COLO668 (cell line): ENCODE measurements around the gene BRSK2.

ENCODE experiments used
- DNase-seq: peaks from one replicate; lab custom pipeline; 2025; ENCODE audit not compliant: unreplicated experiment; lab: John Stamatoyannopoulos, UW

Gene BRSK2

DNA sequence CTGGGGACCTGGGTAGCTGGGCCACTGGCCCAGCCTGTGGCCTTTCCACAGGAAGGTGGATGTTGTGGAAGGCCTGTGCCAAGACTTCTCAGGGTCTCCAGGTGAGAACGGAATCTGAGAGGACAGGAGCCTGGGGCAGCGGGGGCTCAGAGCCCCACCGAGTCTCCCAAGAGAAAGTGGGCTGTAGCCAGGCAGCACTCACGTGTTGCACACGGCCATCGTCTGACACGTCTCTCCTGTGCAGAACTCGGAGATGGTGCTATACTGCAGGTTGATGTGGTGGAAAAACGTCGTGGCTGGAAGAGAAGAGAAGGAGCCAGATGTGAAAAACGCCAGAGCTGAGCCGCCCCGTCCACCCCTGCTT, 90.4 kb downstream of the BRSK2 start:
- no peak for DNase-seq

GRCh38 chr11:1480555-1481482, 91.1 kb downstream of the BRSK2 start:
- DNase-seq: no peak

DNA sequence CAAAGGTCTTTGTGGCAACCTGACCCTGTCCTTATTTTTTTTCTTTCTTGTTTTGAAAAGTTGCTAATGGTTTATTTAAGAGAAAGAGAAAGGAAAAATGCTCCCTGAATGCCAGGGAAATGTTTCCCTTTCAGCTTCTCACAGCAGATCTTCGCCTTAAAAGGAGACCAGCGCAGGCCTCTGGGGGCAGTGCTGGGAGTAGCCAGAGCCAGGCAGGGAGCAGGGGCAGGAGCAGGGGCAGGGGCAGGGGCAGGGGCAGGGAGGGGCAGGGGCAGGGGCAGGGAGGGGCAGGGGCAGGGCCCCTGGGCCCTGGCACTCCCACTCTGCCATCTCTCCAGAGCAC, 91.7 kb downstream of the BRSK2 start:
- DNase-seq: no peak

- no peak for DNase-seq
These were observed 92.2 kb downstream of the BRSK2 start for GRCh38 chr11:1481861-1482441.

GRCh38 chr11:1482581-1483444, 93.1 kb downstream of the BRSK2 start:
- DNase-seq: no peak

DNA sequence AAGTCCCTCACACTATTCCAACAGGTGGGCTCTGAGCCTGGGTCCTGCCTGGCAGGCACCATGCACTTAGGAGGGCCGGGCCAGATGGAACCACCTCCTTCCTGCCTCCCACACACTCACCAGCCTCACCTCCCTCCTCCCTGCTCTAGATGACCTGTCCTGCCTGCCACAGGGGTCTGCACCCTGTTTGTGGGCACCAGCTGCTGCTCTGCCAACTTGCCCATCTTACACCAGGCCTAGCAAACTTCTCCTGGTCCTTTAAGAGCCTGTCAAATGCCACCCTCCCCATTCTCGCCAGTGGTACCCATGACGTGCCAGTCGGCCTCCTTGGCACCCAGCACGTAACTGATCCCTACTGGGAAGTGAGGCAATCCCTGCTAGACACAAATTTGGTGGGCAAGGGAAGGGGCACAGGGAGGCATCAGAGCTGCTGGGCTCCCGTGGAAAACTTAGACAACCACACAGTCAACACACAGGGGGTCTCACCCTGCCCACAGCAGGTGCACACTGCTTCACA, 93.8 kb downstream of the BRSK2 start:
- no peak for DNase-seq

DNA sequence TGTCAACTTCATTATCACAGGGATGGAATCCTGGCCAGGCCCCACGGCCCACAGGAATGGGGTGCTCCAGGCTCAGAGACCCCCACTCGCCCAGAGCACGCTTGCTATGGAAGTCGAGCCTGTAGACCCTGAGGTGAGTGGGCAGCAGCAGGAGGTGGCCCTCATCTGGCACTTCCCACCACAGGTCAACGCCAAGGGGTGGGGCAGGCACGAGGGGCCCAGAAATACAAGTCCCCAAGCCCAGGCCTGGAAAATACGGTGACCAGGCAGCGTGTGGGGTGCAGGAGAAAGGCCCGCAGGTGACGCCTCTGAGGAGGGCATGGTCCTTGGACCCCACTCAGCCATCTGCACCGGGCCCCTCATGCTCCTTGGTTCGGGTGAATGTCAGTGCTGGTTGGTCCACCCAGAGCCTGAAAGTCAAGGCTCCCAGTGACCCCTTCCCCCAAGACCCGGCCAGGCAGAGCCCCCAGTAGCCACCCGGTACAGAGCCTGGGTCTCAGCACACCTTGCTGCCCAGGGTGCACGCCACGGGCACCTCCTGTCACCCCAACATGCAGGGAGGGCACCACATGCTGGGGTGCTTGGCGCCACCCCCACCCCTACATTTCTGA, 94.4 kb downstream of the BRSK2 start:
- no peak for DNase-seq

GRCh38 chr11:1484695-1485503, 95.2 kb downstream of the BRSK2 start:
- no peak for DNase-seq

DNA sequence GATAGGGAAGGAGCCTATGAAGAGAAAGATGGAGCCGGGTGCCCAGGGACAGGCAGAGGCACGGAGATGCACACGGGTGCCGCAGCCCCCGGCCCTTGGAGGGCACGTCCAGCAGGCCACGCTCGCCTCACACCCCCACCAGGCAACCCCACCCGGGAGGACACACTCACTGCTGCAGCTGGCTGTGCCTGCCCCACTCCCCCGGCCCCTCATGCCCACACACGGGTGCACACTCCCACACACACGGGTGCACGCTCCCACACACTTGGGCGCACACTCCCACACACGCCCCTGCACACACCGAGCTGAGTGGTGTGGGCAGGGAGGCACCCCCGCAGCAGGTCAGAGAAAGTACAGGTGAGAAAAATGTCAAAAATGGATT, 95.8 kb downstream of the BRSK2 start:
- no peak for DNase-seq

DNA sequence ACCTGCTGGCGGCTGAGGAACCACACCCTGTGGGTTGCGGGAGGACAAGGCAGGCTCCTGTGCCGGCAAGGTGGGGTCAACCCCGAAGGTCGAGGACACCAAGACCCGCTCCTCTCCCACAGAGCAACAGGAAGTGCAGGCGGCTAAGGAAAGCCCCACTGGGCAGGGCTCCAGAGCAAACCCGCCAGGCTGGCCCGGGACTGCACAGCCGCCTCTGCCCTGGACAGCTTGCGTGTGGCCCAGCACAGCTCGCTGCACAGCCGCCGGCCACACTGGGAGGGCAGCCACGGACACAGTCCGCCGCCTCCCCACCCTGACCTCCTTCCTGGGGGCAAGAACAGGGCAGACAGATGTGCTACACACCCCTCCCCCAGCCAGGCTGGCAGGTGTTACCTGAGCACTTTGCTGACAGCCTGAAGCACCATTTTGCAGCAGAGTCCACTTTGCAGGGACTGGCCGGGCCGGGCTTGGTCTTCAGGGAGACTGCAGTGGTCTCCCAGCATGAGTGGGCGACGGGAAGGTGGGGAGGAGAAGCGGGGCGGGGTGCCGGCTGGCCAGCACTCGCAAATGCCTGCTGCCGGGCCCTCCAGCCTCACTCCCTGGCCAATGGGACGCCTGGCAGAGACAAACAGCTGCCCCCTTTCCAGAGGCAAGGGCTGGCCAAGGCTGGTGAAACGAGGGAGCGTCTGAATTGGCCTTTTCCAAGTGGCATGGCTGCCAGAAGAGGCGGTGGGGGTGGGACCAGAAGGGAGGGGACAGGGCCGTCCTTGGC, 96.5 kb downstream of the BRSK2 start, which contains the start of gene MOB2:
Gene MOB2, minus strand, starts transcription at position 726 of the 772 bp plus-strand sequence. Its CDS starts 223 bp downstream, at position 503.
- peak; percentile 42 for DNase-seq

- DNase-seq: peak; percentile 13
These were observed 97.5 kb downstream of the BRSK2 start for GRCh38 chr11:1487091-1487850.

DNA sequence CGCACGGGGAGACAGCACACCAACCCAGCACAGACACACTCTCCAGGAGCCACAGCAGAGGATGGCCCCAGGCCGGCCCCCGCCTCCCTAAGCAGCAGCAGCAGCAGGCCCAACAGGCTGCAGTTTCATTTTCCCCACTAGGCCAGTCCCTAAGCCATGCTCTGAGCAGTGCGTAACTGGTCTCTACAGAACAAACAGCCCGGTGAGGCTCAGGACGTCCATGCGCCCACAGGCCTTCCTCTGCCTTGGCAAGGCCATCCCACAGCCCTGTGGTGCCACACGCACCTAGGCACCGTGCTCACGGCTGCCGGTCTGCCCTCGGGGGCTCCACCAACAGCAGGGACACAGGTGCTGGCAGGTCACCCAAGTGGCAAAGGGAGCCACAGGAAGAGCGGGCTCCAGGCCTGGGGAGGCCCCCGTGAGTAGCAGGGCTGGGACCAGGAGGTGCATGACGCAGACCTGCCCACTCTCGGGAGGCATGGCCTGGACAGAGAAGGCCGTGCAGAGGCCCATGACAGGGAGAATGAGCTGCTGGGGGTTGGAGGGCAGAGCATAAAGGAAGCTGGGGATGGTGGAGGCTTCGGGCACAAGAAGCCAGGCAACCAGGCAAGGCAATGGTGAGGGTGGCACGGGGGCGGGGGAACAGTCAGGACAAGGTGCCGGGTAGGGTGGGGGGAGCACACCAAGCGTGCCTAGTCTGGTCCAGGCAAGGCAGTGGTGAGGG, 98.3 kb downstream of the BRSK2 start:
- DNase-seq: no peak

GRCh38 chr11:1488575-1489180, 98.9 kb downstream of the BRSK2 start:
- no peak for DNase-seq

- no peak for DNase-seq
These were observed 100.9 kb downstream of the BRSK2 start for GRCh38 chr11:1490651-1491050.

DNA sequence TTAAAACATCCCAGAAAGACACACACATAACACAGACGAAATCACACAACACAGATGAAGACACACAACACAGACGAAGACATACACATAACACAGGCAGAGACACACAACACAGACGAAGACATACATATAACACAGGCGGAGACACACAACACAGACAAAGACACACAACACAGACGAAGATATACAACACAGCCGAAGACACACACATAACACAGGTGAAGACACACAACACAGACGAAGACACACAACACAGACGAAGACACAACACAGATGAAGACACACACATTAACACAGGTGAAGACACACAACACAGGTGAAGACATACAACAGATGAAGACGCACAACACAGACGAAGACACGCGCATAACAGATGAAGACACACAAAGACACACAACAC, 101.6 kb downstream of the BRSK2 start:
- DNase-seq: no peak

GRCh38 chr11:1493650-1494244, 104.0 kb downstream of the BRSK2 start:
- DNase-seq: no peak

GRCh38 chr11:1494650-1495049, 104.9 kb downstream of the BRSK2 start:
- no peak for DNase-seq
